ENCODE results near the gene S100PBP.

S100PBP gene

GRCh38 chr1:32817159-32817814, at the start of gene S100PBP, which contains the start of gene YARS1:
Gene S100PBP, plus strand, starts transcription at chr1:32817653. Its CDS starts 8,447 bp downstream, at chr1:32826100.
Gene YARS1, minus strand, starts transcription at chr1:32817358. Its CDS starts 114 bp downstream, at chr1:32817244.
- peak; percentile 100 for DNase-seq (ENCODE audit: low read depth)

DNA sequence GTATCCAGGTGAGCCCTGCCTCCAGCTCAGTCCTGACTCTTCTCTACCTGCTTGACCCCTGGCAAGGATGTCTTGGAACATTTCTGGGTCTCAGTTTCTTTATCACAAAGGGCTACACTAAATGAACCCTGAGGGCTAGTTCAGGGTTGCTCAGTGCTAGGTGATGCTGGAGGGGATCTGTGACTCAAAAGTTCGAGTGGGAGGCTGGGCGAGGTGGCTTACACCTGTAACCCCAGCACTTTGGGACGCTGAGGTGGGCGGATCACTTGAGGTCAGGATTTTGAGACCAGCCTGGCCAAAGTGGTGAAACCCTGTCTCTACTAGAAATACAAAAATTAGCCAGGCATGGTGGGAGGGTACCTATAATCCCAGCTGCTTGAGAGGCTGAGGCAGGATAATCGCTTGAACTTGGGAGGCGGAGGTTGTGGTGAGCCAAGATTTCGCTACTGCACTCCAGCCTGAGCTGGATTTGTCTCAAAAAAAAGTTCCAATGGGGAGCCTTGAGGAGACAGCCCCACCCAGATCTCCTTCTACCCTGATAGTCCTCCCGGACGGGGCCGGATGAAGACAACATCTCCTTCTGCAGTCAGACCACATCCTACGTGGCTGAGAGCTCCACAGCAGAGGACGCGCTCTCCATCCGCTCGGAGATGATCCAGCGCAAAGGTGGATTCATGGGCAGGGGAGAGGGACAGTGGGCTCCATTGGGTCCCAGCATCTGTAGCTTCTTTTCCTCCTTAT, 49.2 kb upstream of the S100PBP start:
- no peak for DNase-seq (ENCODE audit: low read depth)

- no peak for DNase-seq (ENCODE audit: low read depth)
These were observed 47.8 kb upstream of the S100PBP start for GRCh38 chr1:32769524-32770220.

GRCh38 chr1:32770221-32770731, 47.2 kb upstream of the S100PBP start:
- DNase-seq (ENCODE audit: low read depth) = no peak

DNA sequence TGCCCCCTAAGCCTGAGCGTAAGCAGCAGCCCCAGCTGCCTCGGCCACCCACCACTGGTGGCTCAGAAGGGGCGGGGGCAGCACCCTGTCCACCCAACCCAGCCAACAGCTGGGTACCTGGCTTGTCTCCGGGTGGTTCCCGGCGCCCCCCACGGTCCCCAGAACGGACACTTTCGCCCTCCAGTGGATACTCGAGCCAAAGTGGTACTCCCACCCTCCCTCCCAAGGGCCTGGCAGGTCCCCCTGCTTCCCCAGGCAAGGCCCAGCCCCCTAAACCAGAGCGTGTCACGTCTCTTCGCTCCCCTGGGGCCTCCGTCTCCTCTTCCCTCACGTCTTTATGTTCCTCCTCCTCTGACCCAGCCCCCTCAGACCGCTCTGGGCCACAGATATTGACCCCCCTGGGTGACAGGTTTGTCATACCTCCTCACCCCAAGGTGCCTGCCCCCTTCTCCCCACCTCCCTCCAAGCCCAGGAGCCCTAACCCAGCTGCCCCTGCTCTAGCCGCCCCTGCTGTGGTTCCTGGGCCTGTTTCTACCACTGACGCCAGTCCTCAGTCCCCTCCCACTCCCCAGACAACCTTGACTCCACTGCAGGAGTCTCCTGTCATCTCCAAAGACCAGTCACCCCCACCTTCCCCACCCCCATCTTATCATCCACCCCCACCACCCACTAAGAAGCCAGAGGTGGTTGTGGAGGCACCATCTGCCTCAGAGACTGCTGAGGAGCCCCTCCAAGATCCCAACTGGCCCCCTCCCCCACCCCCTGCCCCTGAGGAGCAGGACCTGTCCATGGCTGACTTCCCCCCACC, 46.5 kb upstream of the S100PBP start:
- no peak for DNase-seq (ENCODE audit: low read depth)

- DNase-seq (ENCODE audit: low read depth) = no peak
These were observed 45.7 kb upstream of the S100PBP start for GRCh38 chr1:32771561-32772280.

DNA sequence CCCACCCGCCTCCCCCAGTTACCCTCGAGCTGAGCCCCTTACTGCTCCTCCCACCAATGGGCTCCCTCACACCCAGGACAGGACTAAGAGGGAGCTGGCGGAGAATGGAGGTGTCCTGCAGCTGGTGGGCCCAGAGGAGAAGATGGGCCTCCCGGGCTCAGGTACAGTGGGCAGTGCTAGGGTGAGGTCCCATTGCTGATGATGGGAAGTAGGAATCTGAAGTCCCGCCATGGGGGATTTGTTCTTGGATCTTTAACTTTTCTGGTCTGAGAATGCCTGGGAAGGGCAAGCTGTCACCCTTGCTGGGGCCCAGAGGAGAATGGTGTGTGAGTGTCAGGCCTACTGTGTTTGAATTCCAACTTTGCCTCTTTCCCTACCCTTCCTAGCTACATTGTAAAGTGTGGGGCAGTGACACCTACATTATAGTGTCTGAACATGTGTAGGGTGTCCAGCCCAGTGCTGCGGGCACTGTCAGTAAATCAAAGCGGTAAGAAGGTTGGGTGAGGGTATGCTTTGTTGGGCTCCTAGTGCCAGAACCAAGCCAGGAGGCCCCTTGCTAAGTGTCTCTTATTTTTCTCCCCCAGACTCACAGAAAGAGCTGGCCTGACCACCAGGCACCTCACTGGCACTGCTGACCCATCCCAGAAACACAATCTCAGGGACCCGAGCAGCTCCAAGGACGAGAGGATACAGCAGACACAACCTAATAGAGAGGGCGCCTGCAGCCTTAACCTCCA, 45.0 kb upstream of the S100PBP start:
- no peak for DNase-seq (ENCODE audit: low read depth)

DNA sequence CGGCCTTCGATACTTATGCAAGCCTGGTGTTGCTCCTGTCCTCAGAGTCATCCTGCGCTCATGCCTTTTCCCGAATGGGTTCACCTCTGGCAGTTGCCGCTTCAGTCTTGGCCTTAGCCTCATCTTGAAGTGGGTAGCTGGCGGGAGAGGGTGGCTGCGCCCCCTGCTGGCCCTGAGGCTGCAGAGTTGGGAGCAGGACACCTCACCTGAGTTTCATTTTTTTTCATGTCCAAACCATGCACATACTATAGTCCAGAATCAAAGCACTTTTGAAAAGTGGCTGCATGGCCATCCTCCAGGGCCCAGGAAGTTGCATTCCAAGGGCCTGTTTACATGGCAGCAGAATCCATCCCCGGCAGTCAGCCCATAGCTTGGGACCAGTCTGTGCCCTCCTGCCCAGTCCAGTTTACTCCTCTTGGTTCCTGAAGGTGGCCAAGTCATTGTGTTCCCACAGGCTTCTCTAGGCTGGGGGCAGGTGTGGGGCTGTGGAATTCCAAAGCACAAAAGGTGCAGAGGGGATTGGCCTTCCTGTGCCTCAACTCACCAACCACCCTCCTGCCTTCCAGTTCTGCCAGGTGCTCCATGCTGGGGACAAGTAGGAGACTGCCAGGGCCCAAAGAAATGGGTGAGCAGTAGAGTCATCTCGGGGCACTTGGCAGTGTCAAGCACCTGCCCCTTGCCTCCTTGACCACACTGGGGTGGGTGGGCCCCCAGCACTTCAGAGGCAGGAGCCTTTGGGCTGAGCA, 44.3 kb upstream of the S100PBP start:
- peak; percentile 45 for DNase-seq (ENCODE audit: low read depth)

GRCh38 chr1:32773764-32774463, 43.5 kb upstream of the S100PBP start:
- no peak for DNase-seq (ENCODE audit: low read depth)

GRCh38 chr1:32774464-32774808, 43.0 kb upstream of the S100PBP start:
- no peak for DNase-seq (ENCODE audit: low read depth)

DNA sequence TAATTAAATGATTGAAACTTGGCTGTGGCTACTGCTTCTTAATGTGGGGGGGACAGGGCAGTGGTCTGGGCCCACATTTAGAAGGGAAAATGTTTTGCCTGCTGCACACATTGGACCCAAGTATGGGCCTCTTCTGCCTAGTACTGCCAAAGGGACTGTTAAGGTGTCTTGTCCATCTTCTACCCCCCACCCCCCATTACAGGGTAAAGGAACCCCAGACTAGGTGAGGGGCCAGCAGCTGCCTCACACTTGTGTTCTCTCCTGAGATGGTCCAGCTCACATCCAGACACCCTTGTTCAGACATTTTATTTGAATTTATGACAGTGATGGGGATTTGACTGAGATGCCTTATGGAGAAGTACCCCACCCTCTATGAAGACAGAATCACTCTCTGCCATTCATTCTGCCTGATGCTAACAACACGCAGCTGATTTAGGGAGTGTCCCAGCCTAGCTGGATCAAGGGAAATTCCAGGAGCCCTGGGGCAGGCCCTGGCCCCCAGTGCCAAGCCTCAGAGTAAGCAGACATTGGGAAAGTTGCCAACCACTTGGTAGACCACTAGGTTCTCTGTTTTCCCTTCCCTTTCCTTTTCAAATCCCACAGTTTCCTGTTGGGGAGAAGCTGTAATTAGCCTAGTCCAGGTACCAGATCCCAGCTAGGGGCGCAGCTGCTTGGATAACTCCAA, 42.4 kb upstream of the S100PBP start:
- DNase-seq (ENCODE audit: low read depth) = no peak

DNA sequence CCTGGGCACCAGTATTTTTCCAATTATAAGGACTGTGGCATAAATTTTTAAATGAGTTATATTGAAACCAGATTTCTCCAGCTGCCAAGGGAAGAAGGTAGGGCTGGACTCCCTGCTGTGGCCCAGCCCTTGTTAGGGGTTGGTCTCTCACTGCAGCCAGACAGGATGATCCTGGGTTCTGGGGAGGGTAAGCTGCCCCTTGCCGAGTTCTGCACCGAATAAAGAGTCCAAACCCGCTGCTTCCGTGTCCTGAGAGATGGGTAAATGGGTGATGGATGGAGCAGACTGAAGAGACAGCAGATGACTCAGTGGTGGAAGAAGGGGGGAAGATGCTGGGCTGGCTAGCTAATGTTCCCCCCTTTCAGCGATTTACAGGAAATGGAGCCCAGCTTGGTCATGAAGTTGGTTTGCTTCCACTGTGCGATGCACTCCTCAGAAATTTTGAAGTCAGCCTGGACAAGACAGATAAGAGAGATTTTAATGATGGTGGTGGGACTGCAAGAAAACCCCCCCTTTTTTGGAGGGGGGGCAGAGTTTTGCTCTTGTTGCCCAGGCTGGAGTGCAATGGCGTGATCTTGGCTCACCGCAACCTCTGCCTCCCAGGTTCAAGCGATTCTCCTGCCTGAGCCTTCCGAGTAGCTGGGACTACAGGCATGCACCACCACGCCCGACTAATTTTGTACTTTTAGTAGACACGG, 41.7 kb upstream of the S100PBP start:
- DNase-seq (ENCODE audit: low read depth) = no peak

- no peak for DNase-seq (ENCODE audit: low read depth)
These were observed 38.2 kb upstream of the S100PBP start for GRCh38 chr1:32779242-32779641.

- DNase-seq (ENCODE audit: low read depth) = no peak
These were observed 37.4 kb upstream of the S100PBP start for GRCh38 chr1:32780005-32780404.

DNA sequence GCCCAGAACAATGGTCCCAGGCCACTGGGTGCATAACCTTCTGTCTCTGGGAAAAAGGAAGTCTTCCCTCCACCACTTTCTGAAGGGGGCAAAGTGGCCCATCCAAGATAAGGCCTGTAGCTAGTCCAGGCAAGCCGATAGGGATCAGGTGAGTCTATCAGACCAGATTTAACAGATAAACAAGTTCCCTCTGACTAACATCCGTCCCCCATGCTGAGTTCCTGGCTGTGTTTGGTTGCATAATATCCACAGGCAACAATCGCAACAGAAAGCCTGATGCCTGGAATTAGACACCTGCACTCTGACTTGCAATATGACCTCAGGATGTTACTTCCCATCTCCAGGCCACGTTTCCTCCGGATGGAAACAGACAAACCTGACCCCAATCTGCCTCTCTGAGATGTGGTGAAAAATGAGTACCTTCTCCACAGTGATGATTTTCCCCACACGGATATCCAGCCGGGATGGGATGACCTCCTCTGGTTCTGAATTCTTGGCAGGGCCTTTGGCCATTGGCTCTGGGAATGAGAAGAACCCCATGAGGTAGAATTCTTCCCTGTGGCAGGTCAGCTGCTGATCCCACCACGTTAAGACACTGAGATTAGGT, 36.7 kb upstream of the S100PBP start:
- no peak for DNase-seq (ENCODE audit: low read depth)

GRCh38 chr1:32782086-32782485, 35.4 kb upstream of the S100PBP start:
- no peak for DNase-seq (ENCODE audit: low read depth)

DNA sequence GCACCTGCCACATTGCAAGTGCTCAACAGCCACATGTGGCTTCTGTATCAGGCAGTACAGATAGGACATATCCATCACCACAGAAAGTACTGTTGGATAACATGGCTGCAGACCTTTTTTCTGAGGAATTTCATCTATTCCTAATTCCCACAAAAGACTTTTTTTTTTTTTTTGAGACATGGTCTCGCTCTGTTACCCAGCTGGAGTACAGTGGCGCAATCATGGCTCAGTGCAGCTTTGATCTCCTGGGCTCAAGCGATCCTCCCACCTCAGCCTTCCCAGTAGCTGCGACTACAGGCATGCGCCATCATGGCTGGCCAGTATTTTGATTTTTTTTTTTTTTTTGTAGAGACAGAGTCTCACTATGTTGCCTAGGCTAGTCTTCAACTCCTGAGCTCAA, 33.6 kb upstream of the S100PBP start:
- no peak for DNase-seq (ENCODE audit: low read depth)

DNA sequence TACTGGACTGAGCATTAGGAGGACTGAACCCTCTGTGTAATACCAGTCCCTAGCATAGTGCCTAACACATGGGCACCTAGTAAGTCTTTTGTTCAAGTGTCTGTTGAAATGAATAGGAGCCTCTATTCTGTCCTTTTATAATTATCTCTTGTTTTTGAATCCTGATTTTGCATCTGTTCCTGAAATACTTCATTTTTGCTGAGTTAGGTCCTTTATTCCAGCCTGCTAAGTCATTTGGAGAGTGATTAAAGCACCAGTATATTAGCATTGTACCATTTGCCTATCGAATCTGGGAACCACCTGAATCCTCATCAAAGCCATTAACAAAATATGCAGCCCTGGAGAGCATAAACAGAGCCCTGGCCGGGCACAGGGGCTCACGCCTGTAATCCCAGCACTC, 32.6 kb upstream of the S100PBP start:
- no peak for DNase-seq (ENCODE audit: low read depth)
